HepG2 (cell line): ENCODE measurements around the gene KIAA1614. TPM values are rescaled to one million over a fixed set of nuclear protein-coding genes. Genes with fewer than 3 reads are reported as not detected.

ENCODE experiments used
- ATF2 ChIP-seq: sonication (generic); formaldehyde crosslinking; IDR thresholded peaks from 2 replicates; pipeline ENCODE4 v1.4.0; 2020; ENCODE audit warnings: missing genetic modification reagents
- ATF4 ChIP-seq, 2 experiments: fragments of 450-650 bp in 1 of 2; sonication (generic) in 1 of 2; formaldehyde crosslinking; IDR thresholded peaks; 2 replicates each; pipeline versions ENCODE4 v1.5.0 to v1.8.0; 2020 to 2022; ENCODE audit warnings: mild to moderate bottlenecking in 1 of 2, missing genetic modification reagents in 1 of 2
- MEIS2 ChIP-seq: sonication (generic); formaldehyde crosslinking; IDR thresholded peaks from 2 replicates; pipeline ENCODE4 v1.9.0; 2021; ENCODE audit warnings: mild to moderate bottlenecking, missing genetic modification reagents
- NFKB2 ChIP-seq: sonication (generic); formaldehyde crosslinking; IDR thresholded peaks from 2 replicates; pipeline ENCODE4 v1.4.0; 2020; ENCODE audit warnings: missing genetic modification reagents, borderline replicate concordance
- PBX3 ChIP-seq: sonication (generic); formaldehyde crosslinking; IDR thresholded peaks from 2 replicates; pipeline ENCODE4 v1.8.1; 2023; ENCODE audit warnings: missing genetic modification reagents, inconsistent platforms, borderline replicate concordance
- PHB2 ChIP-seq: fragments of 450-650 bp; IDR thresholded peaks from 2 replicates; pipeline ENCODE4 v1.6.1; 2018; ENCODE audit not compliant: partially characterized antibody
- TMF1 ChIP-seq: sonication (generic); formaldehyde crosslinking; IDR thresholded peaks from 2 replicates; pipeline ENCODE4 v1.8.1; 2022; ENCODE audit warnings: low read depth, missing genetic modification reagents
- U2AF2 ChIP-seq: fragments of 200-400 bp; formaldehyde crosslinking; IDR thresholded peaks from 2 replicates; pipeline ENCODE4 v1.6.1; 2017; ENCODE audit warnings: low read depth, mild to moderate bottlenecking, low read length
- ZBED4 ChIP-seq: sonication (generic); formaldehyde crosslinking; IDR thresholded peaks from 2 replicates; pipeline ENCODE4 v1.4.0; 2020; ENCODE audit warnings: missing genetic modification reagents, borderline replicate concordance
- ZMAT5 ChIP-seq: sonication (generic); formaldehyde crosslinking; IDR thresholded peaks from 2 replicates; pipeline ENCODE4 v1.5.0; 2020; ENCODE audit warnings: mild to moderate bottlenecking, low read depth, missing genetic modification reagents, borderline replicate concordance
- ZNF740 ChIP-seq: sonication (generic); formaldehyde crosslinking; IDR thresholded peaks from 2 replicates; pipeline ENCODE4 v1.4.0; 2020; ENCODE audit warnings: missing genetic modification reagents
- ZUFSP ChIP-seq: sonication (generic); formaldehyde crosslinking; IDR thresholded peaks from 2 replicates; pipeline ENCODE4 v1.9.0; 2021; ENCODE audit warnings: missing genetic modification reagents, mild to moderate bottlenecking, borderline replicate concordance
- polyA plus RNA-seq, 8 experiments: library from polyadenylated mRNA; depleted of rRNA in 3 of 8; stranded (reverse) in 7 of 8; unstranded in 1 of 8; fragments of >200 nt; fragmentation: Illumina TruSeq in 4 of 8; extraction: Trizol in 4 of 8; gene quantifications; 2 replicates each; pipeline versions ENCODE4 v1.2.1 to v1.2.3, GENCODE V29; 2011 to 2016; ENCODE audit warnings: low read depth in 4 of 8, missing spikeins in 1 of 8, mixed read lengths in 1 of 8; ENCODE audit not compliant: insufficient read depth in 1 of 8
- total RNA-seq, 5 experiments: library from RNA; depleted of rRNA; stranded (reverse); fragments of >200 nt; fragmentation: Illumina TruSeq; extraction: Trizol; gene quantifications; 2 replicates each; pipeline ENCODE4 v1.2.3, GENCODE V29; 2016; ENCODE audit warnings: low read depth in 1 of 5

Gene KIAA1614
- total and polyA plus RNA-seq, 2 of the 13 experiments (the other 11 are each of a cell fraction or from before 2014, with no cell fraction given) = 0.15 to 0.77 TPM

- TF ChIP-seq ZNF740 (CRISPR knock-in tag) = no peak
- no peak for TF ChIP-seq ZUFSP (CRISPR knock-in tag)
- TF ChIP-seq U2AF2 = no peak
- no peak for TF ChIP-seq TMF1
- TF ChIP-seq ATF4 (CRISPR knock-in tag; IDR thresholded peaks at IDR 0.05) = no peak
- TF ChIP-seq ZMAT5 (CRISPR knock-in tag) = no peak
- no peak for TF ChIP-seq PBX3
- TF ChIP-seq NFKB2 (CRISPR knock-in tag) = no peak
- no peak for TF ChIP-seq ZBED4 (CRISPR knock-in tag)
- TF ChIP-seq ATF2 (CRISPR knock-in tag) = no peak
- TF ChIP-seq MEIS2 (CRISPR knock-in tag) = no peak
- TF ChIP-seq PHB2 = no peak
Observed at GRCh38 chr1:180905927-180906326, 6.8 kb upstream of the KIAA1614 start (continued).
